H1 (cell line): ENCODE data around the gene DDI2. TPM values are rescaled to one million over a fixed set of nuclear protein-coding genes. Genes with fewer than 3 reads are reported as not detected.

Experiments used
- CTCF ChIA-PET: fragments of 300-600 bp; sonication (Branson Sonifier 250); formaldehyde crosslinking; loops from one replicate; lab custom pipeline; 2021; ENCODE audit not compliant: partially characterized antibody; lab: Charles Lee
- POLR2A ChIA-PET: fragments of 300-600 bp; sonication (Branson Sonifier 250); formaldehyde crosslinking; loops from one replicate; lab custom pipeline; 2021; ENCODE audit warnings: inconsistent platforms; ENCODE audit not compliant: partially characterized antibody; lab: Charles Lee
- DNase-seq, 2 experiments: peaks; one replicate each; pipeline versions ENCODE4 v3.0.0 to v3.0.0-alpha.2; 2010 to 2022; ENCODE audit warnings: low spot score in 2 of 2, low read depth in 1 of 2, mixed read lengths in 1 of 2
- FAIRE-seq: peaks from 2 replicates; lab custom pipeline; 2011; peaks lifted over from hg19 to GRCh38; lab: Jason Lieb, UNC
- H2AFZ ChIP-seq: 2 replicates; pipeline ENCODE4 v1.8.1; 2012; ENCODE audit warnings: low read length, inconsistent platforms
- H2AK5ac ChIP-seq: 2 replicates; pipeline ENCODE4 v1.6.1; 2013; ENCODE audit warnings: low read depth, low read length
- H2BK120ac ChIP-seq: replicated peaks from 2 replicates; pipeline ENCODE3; 2013; ENCODE audit warnings: low read depth, low read length, inconsistent platforms
- H2BK12ac ChIP-seq: 2 replicates; pipeline ENCODE4 v1.6.1; 2013; ENCODE audit warnings: low read depth, low read length
- H2BK15ac ChIP-seq: 2 replicates; pipeline ENCODE4 v1.6.1; 2013; ENCODE audit warnings: low read length
- H2BK20ac ChIP-seq: 2 replicates; pipeline ENCODE4 v1.6.1; 2013; ENCODE audit warnings: low read length
- H2BK5ac ChIP-seq: 2 replicates; pipeline ENCODE4 v1.6.1; 2013; ENCODE audit warnings: low read depth, low read length
- H3K14ac ChIP-seq: 2 replicates; pipeline ENCODE4 v1.6.1; 2013; ENCODE audit warnings: inconsistent platforms; ENCODE audit not compliant: insufficient read length
- H3K18ac ChIP-seq: 2 replicates; pipeline ENCODE4 v1.6.1; 2013; ENCODE audit warnings: low read length; ENCODE audit errors: extremely low read depth
- H3K23ac ChIP-seq: 2 replicates; pipeline ENCODE4 v1.6.1; 2013; ENCODE audit warnings: inconsistent platforms; ENCODE audit not compliant: insufficient read length
- H3K23me2 ChIP-seq: 2 replicates; pipeline ENCODE4 v1.6.1; 2013; ENCODE audit warnings: low read depth, low read length
- H3K27ac ChIP-seq: 2 replicates; pipeline ENCODE4 v1.6.1; 2011; ENCODE audit warnings: low read depth, low read length, inconsistent platforms
- H3K27me3 ChIP-seq, 4 experiments: replicated peaks in 1 of 4; 1 replicate in 1 of 4; 2 replicates in 3 of 4; pipeline versions ENCODE4 v1.6.1 to v1.8.1; 2011 to 2013; ENCODE audit warnings: low read length in 3 of 4, mild to moderate bottlenecking in 3 of 4, inconsistent platforms in 2 of 4, mixed read lengths in 2 of 4, moderate library complexity in 1 of 4; ENCODE audit not compliant: control insufficient read depth in 3 of 4, insufficient read depth in 3 of 4; ENCODE audit errors: extremely low read depth in 1 of 4
- H3K36me3 ChIP-seq, 4 experiments: 2 replicates each; pipeline versions ENCODE4 v1.6.1 to v1.8.1; 2011 to 2013; ENCODE audit warnings: mild to moderate bottlenecking in 4 of 4, low read length in 3 of 4, moderate library complexity in 2 of 4, control low read depth in 1 of 4, inconsistent platforms in 1 of 4; ENCODE audit not compliant: insufficient read depth in 4 of 4, control insufficient read depth in 2 of 4
- H3K4ac ChIP-seq: replicated peaks from 2 replicates; pipeline ENCODE3; 2013; ENCODE audit warnings: low read length, low read depth, mixed read lengths, inconsistent platforms; ENCODE audit not compliant: insufficient read length
- H3K4me1 ChIP-seq, 4 experiments: replicated peaks in 1 of 4; 1 replicate in 1 of 4; 2 replicates in 3 of 4; pipeline versions ENCODE4 v1.6.1 to v1.8.1; 2011 to 2013; ENCODE audit warnings: low read length in 3 of 4, inconsistent platforms in 2 of 4, mixed read lengths in 1 of 4; ENCODE audit not compliant: insufficient read depth in 4 of 4, control insufficient read depth in 3 of 4
- H3K4me2 ChIP-seq, 2 experiments: 2 replicates each; pipeline versions ENCODE4 v1.6.1 to v1.8.1; 2011 to 2013; ENCODE audit warnings: low read depth in 2 of 2, low read length in 2 of 2, control low read depth in 1 of 2, inconsistent platforms in 1 of 2, mild to moderate bottlenecking in 1 of 2; ENCODE audit not compliant: insufficient read depth in 1 of 2
- H3K4me3 ChIP-seq, 4 experiments: fragments of 200-600, 300-600 bp in 1 of 4; sonication (generic), shearing (Covaris generic), sonication (Bioruptor Twin) in 1 of 4; 2 replicates each; pipeline versions ENCODE4 v1.5.1 to v1.8.1; 2011 to 2016; ENCODE audit warnings: low read length in 4 of 4, low read depth in 3 of 4, control low read depth in 2 of 4, inconsistent platforms in 2 of 4, mild to moderate bottlenecking in 2 of 4, mixed read lengths in 1 of 4, moderate library complexity in 1 of 4; ENCODE audit not compliant: insufficient read depth in 2 of 4; ENCODE audit errors: extremely low read depth in 1 of 4
- H3K56ac ChIP-seq: replicated peaks from 2 replicates; pipeline ENCODE3; 2013; ENCODE audit warnings: low read depth, mild to moderate bottlenecking, mixed read lengths, low read length, inconsistent platforms; ENCODE audit not compliant: insufficient read length
- H3K79me1 ChIP-seq: 2 replicates; pipeline ENCODE4 v1.6.1; 2013; ENCODE audit warnings: low read depth, low read length, control low read depth
- H3K79me2 ChIP-seq, 2 experiments: 2 replicates each; pipeline versions ENCODE4 v1.6.1 to v1.8.1; 2012 to 2013; ENCODE audit warnings: low read length in 2 of 2, mild to moderate bottlenecking in 2 of 2, inconsistent platforms in 1 of 2; ENCODE audit not compliant: insufficient read depth in 2 of 2, control insufficient read depth in 1 of 2
- H3K9ac ChIP-seq, 4 experiments: replicated peaks in 1 of 4; 1 replicate in 1 of 4; 2 replicates in 3 of 4; pipeline versions ENCODE4 v1.6.1 to v1.8.1; 2011 to 2013; ENCODE audit warnings: low read depth in 3 of 4, low read length in 3 of 4, control low read depth in 2 of 4, mild to moderate bottlenecking in 2 of 4, moderate library complexity in 2 of 4, inconsistent platforms in 1 of 4; ENCODE audit errors: extremely low read depth in 1 of 4
- H3K9me3 ChIP-seq, 2 experiments: 2 replicates each; pipeline versions ENCODE4 v1.6.1 to v1.8.1; 2012 to 2013; ENCODE audit warnings: mild to moderate bottlenecking in 2 of 2, moderate library complexity in 2 of 2, control low read depth in 1 of 2, inconsistent platforms in 1 of 2, low read depth in 1 of 2, low read length in 1 of 2, mixed read lengths in 1 of 2; ENCODE audit not compliant: insufficient read depth in 2 of 2
- H4K20me1 ChIP-seq, 2 experiments: replicated peaks in 1 of 2; 2 replicates each; pipeline versions ENCODE3 to v1.8.1; 2011 to 2013; ENCODE audit warnings: inconsistent platforms in 2 of 2, low read length in 2 of 2, mild to moderate bottlenecking in 1 of 2; ENCODE audit not compliant: insufficient read depth in 2 of 2, control insufficient read depth in 1 of 2
- H4K5ac ChIP-seq: 2 replicates; pipeline ENCODE4 v1.6.1; 2013; ENCODE audit warnings: low read length, low read depth, mixed read lengths, inconsistent platforms; ENCODE audit not compliant: insufficient read length
- H4K8ac ChIP-seq: 2 replicates; pipeline ENCODE4 v1.8.0; 2013; ENCODE audit warnings: mild to moderate bottlenecking, moderate library complexity, low read length, inconsistent platforms; ENCODE audit not compliant: insufficient read depth; ENCODE audit errors: extremely low read depth
- H4K91ac ChIP-seq: replicated peaks from 2 replicates; pipeline ENCODE3; 2013; ENCODE audit warnings: low read length, mixed read lengths, inconsistent platforms; ENCODE audit not compliant: insufficient read length
- BCL11A ChIP-seq, 2 experiments: IDR thresholded peaks; one replicate each; pipeline ENCODE4 v1.6.1; 2011; ENCODE audit warnings: low read depth in 2 of 2, low read length in 2 of 2, mild to moderate bottlenecking in 2 of 2
- CEBPB ChIP-seq: IDR thresholded peaks from 2 replicates; pipeline ENCODE4 v1.6.1; 2012; ENCODE audit warnings: low read depth, low read length
- CTCF ChIP-seq, 3 experiments: IDR thresholded peaks; 1 replicate in 2 of 3; 2 replicates in 1 of 3; pipeline versions ENCODE4 v1.5.1 to v1.6.1; 2011; ENCODE audit warnings: low read length in 3 of 3, mild to moderate bottlenecking in 3 of 3, inconsistent platforms in 2 of 3, low read depth in 1 of 3, moderate library complexity in 1 of 3; ENCODE audit not compliant: insufficient read depth in 1 of 3; ENCODE audit errors: control extremely low read depth in 1 of 3
- GTF2F1 ChIP-seq: IDR thresholded peaks from 2 replicates; pipeline ENCODE4 v1.6.1; 2012; ENCODE audit warnings: low read depth, low read length, improper control_type of control experiment, borderline replicate concordance
- KDM5A ChIP-seq: fragments of 200-600 bp; IDR thresholded peaks from 2 replicates; pipeline ENCODE4 v1.7.1; 2012; ENCODE audit warnings: mild to moderate bottlenecking, low read length, inconsistent platforms, mixed read lengths
- SAP30 ChIP-seq: fragments of 300-600 bp; sonication (generic); IDR thresholded peaks from 2 replicates; pipeline ENCODE4 v1.7.1; 2012; ENCODE audit warnings: low read length, moderate library complexity, mild to moderate bottlenecking, inconsistent platforms; ENCODE audit not compliant: insufficient read depth, insufficient replicate concordance
- SIN3A ChIP-seq, 2 experiments: IDR thresholded peaks in 1 of 2; conservative IDR thresholded peaks in 1 of 2; 2 replicates each; pipeline ENCODE4 v1.6.1; 2011 to 2012; ENCODE audit warnings: low read length in 2 of 2, improper control_type of control experiment in 1 of 2, low read depth in 1 of 2, mild to moderate bottlenecking in 1 of 2
- SP2 ChIP-seq: IDR thresholded peaks from 2 replicates; pipeline ENCODE4 v1.6.1; 2012; ENCODE audit warnings: mild to moderate bottlenecking, low read length, inconsistent platforms
- TAF7 ChIP-seq: optimal IDR thresholded peaks from 2 replicates; pipeline ENCODE3; 2011; ENCODE audit warnings: low read depth, mild to moderate bottlenecking, inconsistent platforms, low read length, moderate library complexity, borderline replicate concordance
- TBP ChIP-seq: IDR thresholded peaks from 2 replicates; pipeline ENCODE4 v1.6.1; 2011; ENCODE audit warnings: low read depth, low read length, improper control_type of control experiment
- TCF12 ChIP-seq: IDR thresholded peaks from 2 replicates; pipeline ENCODE4 v1.6.1; 2011; ENCODE audit warnings: low read depth, mild to moderate bottlenecking, low read length
- TEAD4 ChIP-seq: IDR thresholded peaks from 2 replicates; pipeline ENCODE4 v1.6.1; 2012; ENCODE audit warnings: low read depth, low read length, inconsistent platforms, mixed read lengths
- WGBS, 2 experiments: shearing (Covaris generic) in 1 of 2; methylation state at CpG; one replicate each; pipeline versions ENCODE4 v1.1.6 to v1.1.7; 2013 to 2015; ENCODE audit warnings: low lambda C conversion rate in 2 of 2, mixed read lengths in 2 of 2, inconsistent platforms in 1 of 2, low coverage in 1 of 2, missing lambda C conversion rate in 1 of 2; ENCODE audit not compliant: insufficient replicate concordance in 2 of 2, insufficient coverage in 1 of 2, insufficient read length in 1 of 2; ENCODE audit errors: extremely low coverage in 1 of 2, missing lambda C conversion rate in 1 of 2; 5-methylcytosine and 5-hydroxymethylcytosine counted together
- polyA plus RNA-seq, 7 experiments: library from polyadenylated mRNA; depleted of rRNA in 3 of 7; stranded (reverse) in 5 of 7; unstranded in 2 of 7; fragments of >200 nt in 5 of 7; fragments of 200-250 nt in 2 of 7; gene quantifications; 1 replicate in 5 of 7; 2 replicates in 1 of 7; 4 replicates in 1 of 7; pipeline versions ENCODE4 v1.2.1 to v1.2.3, GENCODE V29; 2011 to 2013; ENCODE audit warnings: missing spikeins in 2 of 7, mixed read lengths in 2 of 7
- total RNA-seq: library from RNA; stranded (reverse); fragmentation: NEBNext Ultra II Directional; extraction: Animal tissue kit (Norgen Biotek cat#: 25700); gene quantifications from 2 replicates; pipeline ENCODE4 v1.2.1, GENCODE V29; 2021

DDI2 gene
- total and polyA plus RNA-seq, 2 of the 8 experiments (the other 6 are each of a cell fraction or from before 2014, with no cell fraction given), result 7.7 to 38.3 TPM

DNA sequence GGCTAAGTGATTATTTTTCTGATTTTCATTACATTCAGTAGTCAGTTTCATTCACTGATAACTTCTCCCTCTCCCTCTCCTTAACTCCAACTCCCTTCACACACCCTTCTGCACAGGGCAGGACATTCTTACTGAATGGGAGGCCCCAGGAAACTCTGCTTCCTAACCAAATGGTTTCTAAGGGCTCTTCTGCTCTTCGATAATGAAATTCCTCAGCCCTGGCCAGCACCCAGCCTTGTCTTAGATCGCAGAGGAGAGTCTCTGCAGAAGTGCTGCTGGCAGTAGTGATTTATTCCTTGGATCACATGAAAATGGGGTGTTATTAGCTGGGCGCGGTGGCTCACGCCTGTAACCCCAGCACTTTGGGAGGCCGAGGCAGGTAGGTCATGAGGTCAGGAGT lies 83.2 kb downstream of the DDI2 start:
- no peak overlapping the region for H2BK20ac ChIP-seq
- no peaks in the 10 kb centered on the region for H3K23me2 ChIP-seq
- no peak overlapping the region for H2BK12ac ChIP-seq
- no peaks in the 10 kb centered on the region for H3K9me3 ChIP-seq
- no peak overlapping the region for H3K4me2 ChIP-seq
- no peak overlapping the region for H2BK5ac ChIP-seq
- no peaks in the 10 kb centered on the region for H3K4me1 ChIP-seq
- ChIA-PET CTCF (interaction anchor here (0.8 to 1.3 kb wide), 4 partner anchors 29 to 344 kb away, joined by 3 to 4 read pairs (median 3); no protein-coding TSS in a partner anchor), POLR2A (no interaction called here)
- no peaks in the 10 kb centered on the region for H3K27me3 ChIP-seq
- no peak overlapping the region for H2BK120ac ChIP-seq
- peaks cover 5% of the 10 kb centered on the region for H3K79me1 ChIP-seq
- H2AFZ ChIP-seq, result no peak overlapping the region
- H3K23ac ChIP-seq, result no peak overlapping the region
- H3K4me3 ChIP-seq, result no peak overlapping the region
- H4K91ac ChIP-seq, result no peak overlapping the region
- H3K18ac ChIP-seq, result no peak overlapping the region
- no peak overlapping the region for H3K56ac ChIP-seq
- FAIRE-seq (no peak), DNase-seq (no peak)
- H2AK5ac ChIP-seq, result no peak overlapping the region
- no peak overlapping the region for H4K8ac ChIP-seq
- H4K20me1 ChIP-seq, result peaks cover 3 to 6% of the 10 kb centered on the region in 2 experiments
- peaks cover 0 to 2% of the 10 kb centered on the region in 2 experiments; a peak in 1 of 4 replicates for H3K79me2 ChIP-seq
- 84% methylated on average over 6 of the region's 6 CpGs; no CpG with 5 or more reads in 1 of the 2 experiments for WGBS, 2 experiments
- no peak overlapping the region for H3K4ac ChIP-seq
- H3K14ac ChIP-seq, result no peak overlapping the region
- no peak overlapping the region for H3K27ac ChIP-seq
- no peak overlapping the region for H2BK15ac ChIP-seq
- H3K36me3 ChIP-seq, result no peaks in the 10 kb centered on the region
- H4K5ac ChIP-seq, result no peak overlapping the region
- no peak overlapping the region for H3K9ac ChIP-seq
- TF ChIP-seq KDM5A (no peak), TAF7 (no peak), SAP30 (no peak), SIN3A (conservative IDR thresholded peaks at IDR 0.05 in 1 of 2, IDR thresholded peaks at IDR 0.05 in 1 of 2; ENCODE audit: low read depth in 1 of 2, low read length in 2 of 2) (no peak), GTF2F1 (no peak), SP2 (no peak), TEAD4 (no peak), TBP (no peak), TCF12 (no peak), CTCF (IDR thresholded peaks at IDR 0.05; ENCODE audit: control extremely low read depth in 1 of 3, insufficient read depth in 1 of 3, low read depth in 1 of 3, low read length in 3 of 3) (no peak), CEBPB (no peak), BCL11A (IDR thresholded peaks at IDR 0.05; ENCODE audit: low read depth in 2 of 2, low read length in 2 of 2) (no peak)
